LNCAP (cell line): ENCODE data around the gene RAB26.

ENCODE experiments used
- TF ChIP-seq, protein P1 (sequence below): fragments of 450-650 bp; IDR thresholded peaks from 2 replicates; pipeline ENCODE4 v1.5.1; 2017; ENCODE audit warnings: mild to moderate bottlenecking

Gene RAB26

DNA sequence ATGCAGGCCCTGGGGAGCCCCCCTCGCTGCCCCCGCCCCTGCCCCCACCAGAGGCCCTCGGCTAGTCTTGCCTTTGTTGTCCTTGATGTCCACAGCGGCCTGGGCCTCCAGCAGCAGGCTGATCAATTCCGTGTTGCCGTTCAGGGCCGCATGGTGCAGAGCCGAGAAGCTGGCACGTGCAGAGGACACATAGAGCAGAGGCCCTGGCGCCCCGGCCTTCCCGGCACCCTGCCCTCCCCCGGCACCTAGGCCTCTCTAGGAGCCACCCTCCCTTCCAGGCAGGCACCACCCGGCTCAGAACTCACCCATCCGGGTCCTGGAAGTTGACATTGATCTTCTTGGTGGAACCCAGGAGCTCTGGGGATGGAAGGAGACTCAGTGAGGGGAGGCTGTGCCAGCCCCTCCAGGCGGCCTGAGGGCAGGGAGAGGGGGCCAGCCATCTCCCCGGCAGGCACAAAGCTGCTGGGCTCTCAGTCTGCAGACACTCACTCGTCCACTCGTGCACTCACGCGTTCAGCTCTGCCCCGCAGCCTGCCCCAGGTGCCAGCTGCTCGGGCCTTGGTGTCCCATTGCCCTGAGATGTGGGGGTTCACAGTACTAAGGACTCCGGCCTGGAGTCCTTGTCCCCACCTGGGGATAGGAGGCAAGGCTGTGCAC is 41.7 kb downstream of the RAB26 start:
- TF ChIP-seq, protein P1, sequence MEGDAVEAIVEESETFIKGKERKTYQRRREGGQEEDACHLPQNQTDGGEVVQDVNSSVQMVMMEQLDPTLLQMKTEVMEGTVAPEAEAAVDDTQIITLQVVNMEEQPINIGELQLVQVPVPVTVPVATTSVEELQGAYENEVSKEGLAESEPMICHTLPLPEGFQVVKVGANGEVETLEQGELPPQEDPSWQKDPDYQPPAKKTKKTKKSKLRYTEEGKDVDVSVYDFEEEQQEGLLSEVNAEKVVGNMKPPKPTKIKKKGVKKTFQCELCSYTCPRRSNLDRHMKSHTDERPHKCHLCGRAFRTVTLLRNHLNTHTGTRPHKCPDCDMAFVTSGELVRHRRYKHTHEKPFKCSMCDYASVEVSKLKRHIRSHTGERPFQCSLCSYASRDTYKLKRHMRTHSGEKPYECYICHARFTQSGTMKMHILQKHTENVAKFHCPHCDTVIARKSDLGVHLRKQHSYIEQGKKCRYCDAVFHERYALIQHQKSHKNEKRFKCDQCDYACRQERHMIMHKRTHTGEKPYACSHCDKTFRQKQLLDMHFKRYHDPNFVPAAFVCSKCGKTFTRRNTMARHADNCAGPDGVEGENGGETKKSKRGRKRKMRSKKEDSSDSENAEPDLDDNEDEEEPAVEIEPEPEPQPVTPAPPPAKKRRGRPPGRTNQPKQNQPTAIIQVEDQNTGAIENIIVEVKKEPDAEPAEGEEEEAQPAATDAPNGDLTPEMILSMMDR = no peak

DNA sequence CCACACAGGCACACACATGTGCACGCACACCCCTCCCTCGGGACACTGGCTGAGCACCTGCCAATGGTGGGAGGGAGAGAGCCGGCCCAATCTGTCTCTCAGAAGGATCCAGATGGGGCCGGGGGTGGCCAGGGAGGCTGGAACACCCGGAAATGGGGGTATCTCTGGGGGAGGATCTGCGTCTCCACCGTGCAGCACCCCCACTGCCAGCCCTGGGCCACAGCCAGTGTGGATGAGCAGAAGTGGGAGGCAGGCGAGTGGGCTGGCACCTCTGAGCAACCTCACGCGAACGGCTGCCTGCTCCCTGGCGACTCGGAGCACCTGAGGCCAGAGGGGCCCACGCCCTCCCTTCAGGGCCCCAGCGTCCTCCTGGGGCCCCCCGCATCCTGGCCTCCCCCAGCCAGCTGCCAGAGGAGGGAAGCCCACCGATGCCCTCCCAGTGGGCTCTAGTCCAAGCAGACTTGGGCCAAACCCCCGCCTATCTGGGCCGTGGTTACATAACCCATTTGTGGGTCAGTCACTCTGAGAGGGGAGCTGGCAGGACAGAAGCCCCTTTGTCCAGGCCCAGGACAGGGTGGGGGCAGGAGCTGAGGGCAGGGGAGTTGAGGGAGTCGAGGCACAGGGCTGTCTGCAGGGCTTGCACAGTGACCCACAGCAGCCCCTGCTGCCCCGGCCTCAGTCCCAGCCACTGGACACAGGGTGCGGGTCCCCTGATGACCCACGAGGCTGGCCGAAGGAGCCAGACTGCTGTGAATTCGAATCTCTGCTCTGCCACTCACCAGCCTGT is 42.4 kb downstream of the RAB26 start:
- TF ChIP-seq, protein P1 = no peak

DNA sequence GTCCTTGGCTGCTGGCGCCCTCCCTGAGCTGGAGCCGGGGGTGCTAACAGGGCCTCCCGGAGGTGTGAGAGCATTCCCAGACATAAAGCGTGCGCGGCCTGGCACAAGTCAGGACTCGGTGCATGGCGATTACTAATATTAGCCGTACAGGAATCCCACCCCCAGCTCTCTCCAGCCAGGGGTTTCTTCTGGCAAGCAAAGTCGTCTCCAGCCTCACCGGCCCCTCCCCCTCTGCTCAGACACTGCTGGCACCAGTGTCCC is 43.0 kb downstream of the RAB26 start:
- TF ChIP-seq, protein P1 = no peak

DNA sequence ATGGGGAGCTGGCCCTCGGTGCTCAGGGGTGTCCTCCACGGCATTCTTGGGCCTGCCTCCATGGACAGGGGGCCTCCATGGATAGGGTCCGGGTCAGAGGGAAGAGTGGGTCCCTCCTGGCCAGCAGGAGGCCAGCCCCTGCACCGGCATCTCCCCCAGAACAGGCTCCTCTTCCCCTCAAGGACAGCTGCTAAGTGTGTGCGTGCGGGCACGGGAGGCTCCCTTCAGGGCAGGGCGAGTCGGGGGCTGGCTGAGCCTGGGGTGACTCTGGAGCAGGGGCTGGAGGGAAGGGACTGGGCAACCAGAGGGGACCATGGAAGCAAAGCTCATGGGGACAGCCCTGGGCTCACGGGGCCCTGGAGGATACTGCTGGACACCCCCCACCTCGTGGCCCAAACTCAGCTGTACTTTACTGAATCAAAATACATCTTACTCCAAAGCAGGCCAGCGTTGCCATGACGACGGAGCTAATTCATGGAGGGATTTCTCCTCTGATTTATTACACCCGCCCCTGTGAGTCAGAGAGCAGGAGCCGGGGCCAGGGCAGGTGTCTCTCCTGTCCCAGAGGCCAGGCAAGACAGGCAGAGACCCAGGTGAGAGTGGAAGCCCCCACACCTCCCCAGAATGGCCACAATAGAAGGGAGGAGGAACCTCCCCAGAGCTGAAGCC is 45.9 kb downstream of the RAB26 start:
- TF ChIP-seq, protein P1 = no peak

DNA sequence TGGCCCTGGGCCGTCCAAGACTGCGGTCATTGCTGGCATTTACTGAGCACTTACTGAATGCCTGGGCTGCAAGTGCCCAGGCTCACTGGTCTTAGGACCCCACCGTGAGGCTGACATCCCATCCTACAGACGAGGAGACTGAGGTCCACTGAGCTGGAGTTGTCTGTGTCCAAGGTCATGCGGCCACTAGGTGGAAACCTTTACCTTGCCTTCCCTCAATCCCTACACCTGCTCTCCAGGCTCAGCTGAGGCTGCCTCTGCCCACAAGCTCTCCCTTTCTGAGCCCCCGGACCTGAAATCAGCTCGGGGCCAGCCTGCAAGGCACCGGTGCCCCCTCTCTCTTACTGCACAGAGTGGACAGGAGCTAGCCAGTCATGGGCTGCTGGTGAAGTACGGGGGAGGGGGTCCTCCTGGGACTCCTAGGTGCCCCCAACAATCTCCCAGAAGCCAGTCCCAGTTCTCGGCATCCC is 46.5 kb downstream of the RAB26 start:
- TF ChIP-seq, protein P1 = peak; percentile 71

DNA sequence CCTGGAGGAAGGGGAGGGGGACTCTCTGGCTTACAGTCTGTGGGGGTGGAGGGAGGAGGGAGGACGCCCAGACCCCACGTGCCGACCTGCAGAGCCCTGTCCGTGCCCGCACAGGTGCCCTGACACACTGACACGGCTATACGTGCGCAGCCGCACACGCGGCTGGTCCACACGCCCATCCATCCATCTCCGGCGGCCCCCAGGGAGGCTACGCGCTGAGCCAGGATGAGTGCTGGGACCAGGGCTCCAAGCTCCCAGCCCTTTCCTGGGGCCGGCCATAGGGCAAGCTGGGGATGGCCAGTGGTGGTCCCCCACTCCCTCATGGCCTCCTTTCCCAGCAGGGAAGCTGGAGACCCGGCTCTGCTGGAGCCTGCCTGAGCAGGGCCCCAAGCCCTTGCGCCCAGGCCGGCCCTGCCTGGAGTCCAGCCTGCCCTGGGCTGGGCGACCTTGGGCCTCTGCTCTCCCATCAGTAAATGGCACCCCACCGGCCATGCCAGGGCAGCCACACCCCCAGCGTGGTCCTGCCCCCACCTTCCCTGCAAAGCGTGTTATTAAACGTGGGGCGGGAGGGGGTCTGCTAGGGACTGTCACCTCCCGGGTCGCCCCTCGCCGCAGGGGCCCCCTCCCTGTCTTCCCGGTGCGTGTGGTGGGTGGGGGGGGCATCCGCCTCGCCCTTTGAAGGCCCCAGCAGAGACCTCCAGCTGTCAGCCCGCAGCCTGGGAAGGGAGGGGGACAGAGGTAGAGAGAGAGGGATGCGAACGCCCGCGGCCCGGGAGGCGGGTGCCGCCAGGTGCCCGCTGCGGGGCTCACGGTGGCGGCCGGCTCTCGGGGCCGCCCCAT is 47.1 kb downstream of the RAB26 start:
- TF ChIP-seq, protein P1 = no peak
